Activated T-helper 17 cell treated with anti-CD3 and anti-CD28 coated beads, Interleukin-2, amount 50 U/mL, for 72 hours (primary cell): ENCODE results near the gene RGS17. TPM values are rescaled to one million over a fixed set of nuclear protein-coding genes. Genes with fewer than 3 reads are reported as not detected.
A peak's percentile ranks its signal among the peaks of the same experiment; 100 is the strongest.
"Not testable (repeated sequence)": the region's sequence is repeated elsewhere in the genome, so short reads cannot be mapped to it uniquely, and the experiment has no call there.

Experiments
- ATAC-seq: fragments of 150-1000 bp; cut with Tn5 transposase; replicated peaks from 2 replicates; pipeline ENCODE4 v1.10.0; 2021; ENCODE audit warnings: mild to moderate bottlenecking, moderate library complexity
- H3K27ac Mint-ChIP-seq: one replicate; pipeline ENCODE4 v1.8.0; 2022; ENCODE audit warnings: mixed read lengths
- H3K27me3 Mint-ChIP-seq: one replicate; pipeline ENCODE4 v1.8.0; 2022; ENCODE audit warnings: mixed read lengths
- H3K36me3 Mint-ChIP-seq: one replicate; pipeline ENCODE4 v1.8.0; 2022; ENCODE audit warnings: low read depth, mild to moderate bottlenecking, mixed read lengths
- H3K4me1 Mint-ChIP-seq: one replicate; pipeline ENCODE4 v1.8.0; 2022; ENCODE audit warnings: mixed read lengths
- H3K4me3 Mint-ChIP-seq: one replicate; pipeline ENCODE4 v1.8.0; 2022; ENCODE audit warnings: mild to moderate bottlenecking, mixed read lengths
- H3K9me3 Mint-ChIP-seq: one replicate; pipeline ENCODE4 v1.8.0; 2022; ENCODE audit warnings: mixed read lengths
- total RNA-seq, 2 donors: library from RNA; stranded (reverse); gene quantifications; one replicate each; pipeline ENCODE4 v1.2.3, GENCODE V29; 2022

The RGS17 gene
- total RNA-seq, 2 donors from 2014 or later: 0.26 TPM; not detected in 1

DNA sequence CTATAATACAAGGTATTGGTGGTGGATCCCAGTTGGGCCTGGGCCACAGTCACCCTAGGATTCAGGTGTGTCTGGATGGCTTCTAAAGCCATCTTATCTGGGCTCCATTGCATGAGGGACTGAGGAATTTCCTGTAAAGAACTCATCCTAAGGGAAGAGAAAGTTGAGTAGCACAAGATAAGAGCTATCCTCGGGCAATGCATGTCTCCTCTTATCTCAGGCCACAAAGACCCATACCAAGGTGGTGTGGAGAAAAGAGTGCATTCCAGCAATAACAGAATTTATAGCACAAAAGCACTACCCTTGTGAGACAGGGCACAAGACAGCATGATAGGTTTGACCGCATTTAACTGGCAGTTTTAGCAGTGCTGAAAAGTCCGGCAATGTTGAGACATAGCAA, 114.2 kb downstream of the RGS17 start:
- Mint-ChIP-seq H3K27ac (no peak overlapping the region), H3K36me3 (no peaks in the 10 kb centered on the region), H3K4me3 (no peak overlapping the region), H3K9me3 (no peaks in the 10 kb centered on the region), H3K4me1 (no peaks in the 10 kb centered on the region), H3K27me3 (peaks cover 14% of the 10 kb centered on the region)
- ATAC-seq: no peak

DNA sequence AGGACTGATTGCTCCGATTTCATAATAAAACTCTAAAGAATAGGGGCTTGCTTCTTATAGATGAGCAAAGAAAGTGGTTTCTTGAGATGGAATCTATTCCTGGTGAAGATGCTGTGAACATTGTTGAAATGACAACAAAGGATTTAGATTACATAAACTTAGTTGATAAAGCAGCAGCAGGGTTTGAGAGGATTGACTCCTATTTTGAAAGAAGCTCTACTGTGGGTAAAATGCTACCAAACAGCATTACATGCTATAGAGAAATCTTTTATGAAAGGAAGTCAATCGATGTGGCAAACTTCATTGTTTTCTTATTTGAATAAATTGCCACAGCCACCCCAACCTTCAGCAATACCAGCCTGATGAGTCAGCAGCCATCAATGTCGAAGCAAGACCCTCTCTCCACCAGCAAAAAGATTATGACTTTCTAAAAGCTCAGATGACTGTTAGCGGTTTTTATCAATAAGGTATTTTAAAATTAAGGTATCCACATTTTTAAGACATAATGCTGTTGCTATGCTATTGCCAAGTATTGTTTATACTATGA, 115.9 kb downstream of the RGS17 start:
- Mint-ChIP-seq H3K9me3 (no peaks in the 10 kb centered on the region), H3K36me3 (no peaks in the 10 kb centered on the region)

DNA sequence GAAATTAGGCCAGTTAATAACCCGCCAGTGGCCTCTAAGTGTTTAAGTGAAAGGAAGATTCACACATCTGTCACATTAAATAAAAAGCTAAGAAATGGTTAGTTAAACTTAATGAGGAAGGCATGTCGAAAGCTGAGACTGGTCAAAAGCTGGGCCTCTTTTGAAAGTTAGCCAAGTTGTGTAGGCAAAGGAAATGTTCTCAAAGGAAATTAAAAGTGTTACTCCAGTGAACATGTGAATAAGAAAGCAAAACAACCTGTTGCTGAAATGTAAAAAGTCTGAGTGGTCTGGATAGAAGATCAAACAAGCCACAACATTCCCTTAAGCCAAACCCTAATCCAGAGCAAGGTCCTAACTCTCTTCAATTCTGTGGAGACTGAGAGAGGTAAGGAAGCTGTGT, 117.6 kb downstream of the RGS17 start:
- no peak overlapping the region for H3K4me3 Mint-ChIP-seq
- no peaks in the 10 kb centered on the region for H3K4me1 Mint-ChIP-seq
- peaks cover 10% of the 10 kb centered on the region for H3K27me3 Mint-ChIP-seq
- ATAC-seq: no peak
- H3K36me3 Mint-ChIP-seq: no peaks in the 10 kb centered on the region
- no peaks in the 10 kb centered on the region for H3K9me3 Mint-ChIP-seq
- H3K27ac Mint-ChIP-seq: no peak overlapping the region

More for the DNA sequence above, 115.9 kb downstream of the RGS17 start:
- H3K27me3 Mint-ChIP-seq: peaks cover 14% of the 10 kb centered on the region
- no peak overlapping the region for H3K27ac Mint-ChIP-seq
- no peak for ATAC-seq
- H3K4me1 Mint-ChIP-seq: no peaks in the 10 kb centered on the region
- H3K4me3 Mint-ChIP-seq: no peak overlapping the region

DNA sequence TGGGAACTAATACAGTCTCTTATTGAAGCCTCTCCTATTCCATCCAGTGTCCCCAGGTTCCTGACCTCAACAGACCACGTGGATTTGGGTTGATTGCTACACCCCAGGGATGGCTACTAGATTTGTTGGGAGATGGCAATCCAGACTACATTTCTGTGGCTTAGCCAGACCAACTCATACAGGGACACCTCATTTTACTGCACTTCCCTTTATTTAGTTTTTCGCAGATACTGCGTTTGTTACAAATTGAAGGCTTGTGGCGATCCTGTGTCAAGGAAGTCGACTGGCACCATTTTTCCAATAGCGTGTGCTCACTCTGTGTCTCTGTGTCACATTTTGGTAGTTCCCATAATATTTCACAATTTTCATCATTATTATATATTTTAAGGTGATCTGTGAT, 118.2 kb downstream of the RGS17 start:
- Mint-ChIP-seq H3K4me3 (no peak overlapping the region), H3K4me1 (no peaks in the 10 kb centered on the region), H3K36me3 (no peaks in the 10 kb centered on the region), H3K27ac (no peak overlapping the region), H3K9me3 (no peaks in the 10 kb centered on the region), H3K27me3 (peaks cover 6% of the 10 kb centered on the region)
- no peak for ATAC-seq

DNA sequence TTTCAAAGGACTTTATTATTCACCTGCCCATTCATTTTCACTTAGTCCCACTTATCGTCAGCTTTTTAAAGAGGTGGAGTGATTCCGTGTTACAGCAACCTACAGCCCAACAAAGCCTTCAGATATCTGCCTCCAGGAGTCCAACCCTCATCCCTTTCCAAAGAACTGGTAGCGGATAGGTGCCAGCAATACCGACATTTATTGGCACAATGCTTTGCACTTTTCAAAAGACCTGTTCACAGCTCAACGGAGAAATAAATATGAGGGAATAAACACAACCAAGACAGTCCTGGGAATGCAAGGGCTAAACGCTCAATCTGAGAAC, 127.8 kb downstream of the RGS17 start:
- ATAC-seq: peak; percentile 30
- Mint-ChIP-seq H3K27me3 (no peaks in the 10 kb centered on the region), H3K4me3 (peak overlapping the region; percentile 95), H3K4me1 (peaks cover 17% of the 10 kb centered on the region), H3K36me3 (peaks cover 45% of the 10 kb centered on the region), H3K9me3 (no peaks in the 10 kb centered on the region), H3K27ac (peak overlapping the region; percentile 96)

DNA sequence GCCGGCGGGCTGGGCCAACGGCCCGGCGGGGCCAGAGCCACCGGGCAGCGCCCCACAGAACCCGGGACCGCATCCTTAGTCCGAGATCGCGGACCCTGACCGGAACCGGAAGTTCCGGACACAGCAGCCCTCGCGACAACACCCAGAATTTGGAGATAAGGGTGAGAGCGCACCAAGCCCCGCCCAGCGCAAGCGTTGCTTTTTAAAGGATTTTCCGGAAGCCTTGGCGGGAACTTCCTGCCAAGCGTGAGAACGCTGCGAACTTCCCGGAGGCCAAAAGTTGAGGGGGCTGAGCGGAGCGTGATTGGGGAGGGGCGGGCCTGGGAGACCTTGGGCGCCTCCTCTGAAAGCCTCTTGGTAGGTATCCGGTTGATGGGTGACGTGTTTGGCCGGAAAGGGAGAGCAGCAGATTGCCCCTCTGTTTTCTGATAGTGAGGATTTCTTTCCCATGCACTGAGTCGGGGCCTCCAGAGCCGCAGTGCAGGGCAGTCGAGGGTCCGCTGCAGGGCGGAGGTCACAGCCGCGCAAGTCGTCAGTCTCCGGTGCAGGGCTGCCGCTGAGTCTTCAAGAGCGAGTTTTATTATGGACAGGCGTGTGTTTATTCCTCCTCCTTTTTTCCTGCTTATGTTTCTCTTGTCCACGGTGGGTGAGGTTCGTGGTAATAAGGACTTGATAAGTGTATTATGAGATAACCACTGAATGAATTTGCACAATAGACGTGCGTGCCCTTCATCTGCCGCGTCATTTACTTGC, 128.3 kb downstream of the RGS17 start, which contains the start of gene MTRF1L:
TSS of gene MTRF1L (minus strand) at position 97 of the 753 bp plus-strand sequence. CDS start at position 73, 24 bp downstream.
- H3K36me3 Mint-ChIP-seq: peaks cover 51% of the 10 kb centered on the region
- H3K27me3 Mint-ChIP-seq: no peaks in the 10 kb centered on the region
- no peaks in the 10 kb centered on the region for H3K9me3 Mint-ChIP-seq
- H3K27ac Mint-ChIP-seq: peak within 1 kb of the TSS; percentile 96
- peaks cover 17% of the 10 kb centered on the region for H3K4me1 Mint-ChIP-seq
- peak within 1 kb of the TSS; percentile 95 for H3K4me3 Mint-ChIP-seq
- ATAC-seq: peak; percentile 93

DNA sequence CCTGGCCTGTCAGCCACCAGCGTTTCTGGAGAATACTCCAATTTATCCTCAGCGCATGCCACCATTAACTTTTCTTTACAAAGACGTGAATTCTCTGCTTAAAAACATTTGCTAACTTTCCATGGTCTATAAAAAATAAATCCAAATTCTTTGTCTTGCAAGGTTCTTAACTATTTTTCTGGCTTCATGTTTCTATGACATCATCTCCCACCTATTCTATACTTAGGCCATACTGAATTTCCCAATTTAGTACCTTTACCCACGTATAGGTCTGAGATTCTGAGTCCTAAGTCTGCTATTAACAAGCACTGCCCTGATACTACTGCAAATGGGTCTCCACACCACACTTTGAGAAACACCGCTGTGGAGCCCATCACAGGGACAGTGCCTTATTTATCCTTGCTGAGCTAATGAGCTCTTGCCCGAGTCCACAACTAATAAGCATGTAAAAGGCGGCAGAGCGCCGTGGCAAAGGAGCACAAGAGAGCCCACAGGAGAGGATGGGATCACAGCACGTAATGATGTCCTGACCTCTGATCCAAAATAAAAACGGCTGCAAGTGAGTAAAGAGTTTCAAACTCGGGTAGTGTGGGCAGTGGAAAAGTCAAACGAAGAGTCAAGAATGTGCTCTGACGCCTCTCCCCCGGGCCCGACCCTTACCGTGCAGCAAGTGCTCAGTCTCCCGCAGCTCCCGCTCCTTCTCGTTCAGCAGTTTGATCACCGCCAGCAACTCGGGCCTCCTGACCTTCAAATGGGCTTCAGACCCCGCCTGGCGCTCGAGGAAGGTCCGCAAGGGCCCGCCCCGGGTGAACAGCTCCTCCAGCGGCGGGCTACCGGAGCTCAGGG, 129.1 kb downstream of the RGS17 start:
- peak overlapping the region; percentile 96 for H3K27ac Mint-ChIP-seq
- no peaks in the 10 kb centered on the region for H3K27me3 Mint-ChIP-seq
- peak overlapping the region; percentile 95 for H3K4me3 Mint-ChIP-seq
- ATAC-seq: peak; percentile 36
- no peaks in the 10 kb centered on the region for H3K9me3 Mint-ChIP-seq
- H3K36me3 Mint-ChIP-seq: peaks cover 59% of the 10 kb centered on the region
- peaks cover 19% of the 10 kb centered on the region for H3K4me1 Mint-ChIP-seq

DNA sequence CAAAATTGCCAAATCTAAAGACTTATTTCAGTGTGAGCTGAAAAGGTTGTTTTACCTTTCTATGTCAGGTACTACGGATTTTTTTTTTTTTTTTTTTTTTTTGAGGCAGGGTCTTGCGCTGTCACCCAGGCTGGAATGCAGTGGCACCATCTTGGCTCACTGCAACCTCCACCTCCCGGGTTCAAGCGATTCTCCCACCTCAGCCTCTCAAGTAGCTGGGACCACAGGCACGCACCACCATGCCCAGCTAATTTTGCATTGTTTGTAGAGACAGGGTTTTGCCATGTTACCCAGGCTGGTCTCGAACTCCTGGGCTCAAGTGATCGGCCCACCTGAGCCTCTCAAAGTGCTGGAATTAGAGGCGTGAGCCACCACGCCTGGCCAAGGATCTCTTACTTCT, 130.3 kb downstream of the RGS17 start:
- Mint-ChIP-seq H3K4me3 (peak overlapping the region; percentile 95), H3K36me3 (peaks cover 71% of the 10 kb centered on the region), H3K4me1 (peaks cover 26% of the 10 kb centered on the region)
- not testable (repeated sequence) for ATAC-seq, H3K27ac Mint-ChIP-seq, H3K9me3 Mint-ChIP-seq, H3K27me3 Mint-ChIP-seq

DNA sequence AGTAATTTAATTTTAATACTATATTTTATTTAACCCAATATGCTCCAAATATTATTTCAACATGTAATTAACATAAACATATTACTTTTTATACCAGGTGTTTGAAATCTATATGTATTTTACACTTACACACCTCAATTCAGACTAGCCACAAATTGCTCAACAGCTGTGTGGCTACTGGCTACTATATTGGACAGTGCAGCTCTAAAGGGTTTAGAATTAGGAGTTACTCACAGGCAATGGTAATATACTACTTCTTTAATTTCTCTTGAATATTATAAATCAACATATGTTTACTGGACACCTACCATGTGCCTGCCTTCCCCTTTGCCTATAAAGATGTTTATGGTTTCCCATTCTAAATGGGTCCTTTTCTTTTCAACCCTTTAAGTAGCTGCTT, 130.8 kb downstream of the RGS17 start:
- ATAC-seq: no peak
- H3K36me3 Mint-ChIP-seq: peaks cover 76% of the 10 kb centered on the region
- H3K4me1 Mint-ChIP-seq: peaks cover 26% of the 10 kb centered on the region

DNA sequence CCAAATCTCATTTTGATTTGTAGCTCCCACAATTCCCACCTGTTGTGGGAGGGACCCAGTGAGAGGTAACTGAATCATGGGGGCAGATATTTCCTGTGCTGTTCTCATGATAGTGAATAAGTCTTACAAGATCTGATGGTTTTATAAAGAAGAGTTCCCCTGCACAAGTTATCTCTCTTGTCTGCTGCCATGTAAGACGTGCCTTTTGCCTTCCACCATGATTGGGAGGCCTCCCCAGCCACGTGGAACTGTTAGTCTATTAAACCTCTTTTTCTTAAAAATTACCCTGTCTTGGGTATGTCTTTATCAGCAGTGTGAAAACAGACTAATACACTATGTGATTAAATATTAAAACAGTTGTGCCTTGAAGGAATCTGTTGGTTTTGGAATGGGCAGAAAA, 131.5 kb downstream of the RGS17 start:
- Mint-ChIP-seq H3K4me1 (peaks cover 26% of the 10 kb centered on the region), H3K4me3 (peak overlapping the region; percentile 95), H3K27ac (peak overlapping the region; percentile 13), H3K36me3 (peaks cover 83% of the 10 kb centered on the region)
- not testable (repeated sequence) for ATAC-seq, H3K9me3 Mint-ChIP-seq, H3K27me3 Mint-ChIP-seq

More for the DNA sequence above, 130.8 kb downstream of the RGS17 start:
- no peaks in the 10 kb centered on the region for H3K9me3 Mint-ChIP-seq
- no peaks in the 10 kb centered on the region for H3K27me3 Mint-ChIP-seq
- no peak overlapping the region for H3K27ac Mint-ChIP-seq
- H3K4me3 Mint-ChIP-seq: peak overlapping the region; percentile 95

DNA sequence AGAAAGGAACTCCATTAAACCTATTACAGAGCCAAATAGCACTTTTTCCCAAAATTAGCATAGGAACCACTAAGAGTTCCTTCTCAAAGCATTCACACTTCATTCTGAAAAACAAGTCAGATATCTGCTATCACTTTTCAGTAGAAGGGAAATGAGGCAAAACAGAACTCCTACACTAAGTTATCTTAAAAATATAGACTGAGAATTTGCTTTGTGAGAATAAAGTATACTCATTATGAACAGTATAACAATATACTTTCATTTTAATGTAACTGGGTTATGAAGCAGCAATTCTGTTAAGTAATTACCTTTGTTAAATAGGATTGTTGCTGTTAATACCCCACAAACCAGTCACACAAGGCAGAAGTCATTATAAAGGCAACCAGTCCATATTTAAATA, 137.2 kb downstream of the RGS17 start:
- Mint-ChIP-seq H3K9me3 (no peaks in the 10 kb centered on the region), H3K4me1 (peaks cover 16% of the 10 kb centered on the region)

DNA sequence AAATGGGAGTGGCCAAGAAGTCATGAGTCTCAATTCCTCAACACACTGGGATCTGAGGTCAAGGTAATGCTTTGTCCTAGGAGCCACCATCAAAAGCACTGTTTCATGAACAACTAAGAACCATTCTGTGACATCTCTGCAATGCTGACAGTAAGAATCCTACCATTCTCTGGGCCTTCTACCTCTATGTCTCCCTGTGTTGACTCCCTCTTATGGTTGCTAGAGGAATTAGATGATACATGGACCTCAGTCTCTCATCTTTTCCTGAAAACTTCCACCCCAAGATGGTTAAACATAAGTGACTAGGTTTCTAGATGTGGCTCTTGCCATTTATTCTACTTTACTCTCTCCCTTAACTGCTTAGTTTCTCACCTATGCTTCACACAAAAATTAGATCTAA, 137.7 kb downstream of the RGS17 start:
- Mint-ChIP-seq H3K27me3 (no peaks in the 10 kb centered on the region), H3K27ac (peak overlapping the region; percentile 55), H3K4me3 (peak overlapping the region; percentile 34), H3K4me1 (peaks cover 16% of the 10 kb centered on the region), H3K9me3 (no peaks in the 10 kb centered on the region), H3K36me3 (peaks cover 88% of the 10 kb centered on the region)
- peak; percentile 35 for ATAC-seq

More for the DNA sequence above, 137.2 kb downstream of the RGS17 start:
- ATAC-seq: peak; percentile 67
- H3K27me3 Mint-ChIP-seq: no peaks in the 10 kb centered on the region
- H3K27ac Mint-ChIP-seq: peak overlapping the region; percentile 55
- H3K4me3 Mint-ChIP-seq: peak overlapping the region; percentile 34
- peaks cover 92% of the 10 kb centered on the region for H3K36me3 Mint-ChIP-seq

DNA sequence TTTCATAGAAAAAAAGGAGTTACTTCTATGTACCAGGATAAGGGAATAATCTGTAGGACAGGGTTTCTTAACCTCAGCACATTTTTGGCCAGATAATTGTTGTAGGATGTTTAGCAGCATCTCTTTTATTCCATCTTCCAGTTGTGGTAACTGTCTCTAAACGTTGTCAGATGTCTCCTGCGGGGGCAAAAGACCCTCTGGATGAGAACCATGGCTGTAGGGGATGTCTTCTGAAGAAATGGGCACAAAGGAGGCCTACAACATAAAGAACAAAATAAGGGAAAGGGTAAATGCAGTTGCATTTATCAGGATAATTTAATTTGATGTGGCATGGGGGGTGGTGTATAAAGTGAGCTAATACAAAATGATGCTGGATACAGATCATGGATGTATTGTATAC, 144.1 kb downstream of the RGS17 start:
- peaks cover 70% of the 10 kb centered on the region for H3K36me3 Mint-ChIP-seq
- H3K27ac Mint-ChIP-seq: peak overlapping the region; percentile 47
- no peak for ATAC-seq
- H3K4me1 Mint-ChIP-seq: peaks cover 13% of the 10 kb centered on the region
- no peaks in the 10 kb centered on the region for H3K27me3 Mint-ChIP-seq
- no peaks in the 10 kb centered on the region for H3K9me3 Mint-ChIP-seq
- H3K4me3 Mint-ChIP-seq: no peak overlapping the region

DNA sequence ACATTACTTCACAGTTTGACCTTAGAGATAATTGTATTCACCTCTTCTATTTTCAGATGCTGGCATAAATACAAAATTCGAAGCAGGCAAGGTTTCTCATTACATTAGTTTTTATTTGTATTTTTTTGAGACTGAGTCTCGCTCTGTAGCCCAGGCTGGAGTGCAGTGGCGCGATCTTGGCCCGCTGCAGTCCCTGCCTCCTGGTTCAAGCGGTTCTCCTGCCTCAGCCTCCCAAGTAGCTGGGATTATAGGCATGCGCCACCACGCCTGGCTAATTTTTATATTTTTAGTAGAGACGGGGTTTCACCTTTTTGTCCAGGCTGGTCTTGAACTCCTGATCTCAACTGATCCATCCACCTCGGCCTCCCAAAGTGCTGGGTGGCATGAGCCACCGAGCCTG, 145.8 kb downstream of the RGS17 start:
- peaks cover 70% of the 10 kb centered on the region for H3K36me3 Mint-ChIP-seq
- not testable (repeated sequence) for H3K9me3 Mint-ChIP-seq, H3K27ac Mint-ChIP-seq, ATAC-seq, H3K27me3 Mint-ChIP-seq
- peak overlapping the region; percentile 88 for H3K4me3 Mint-ChIP-seq
- H3K4me1 Mint-ChIP-seq: peaks cover 20% of the 10 kb centered on the region

DNA sequence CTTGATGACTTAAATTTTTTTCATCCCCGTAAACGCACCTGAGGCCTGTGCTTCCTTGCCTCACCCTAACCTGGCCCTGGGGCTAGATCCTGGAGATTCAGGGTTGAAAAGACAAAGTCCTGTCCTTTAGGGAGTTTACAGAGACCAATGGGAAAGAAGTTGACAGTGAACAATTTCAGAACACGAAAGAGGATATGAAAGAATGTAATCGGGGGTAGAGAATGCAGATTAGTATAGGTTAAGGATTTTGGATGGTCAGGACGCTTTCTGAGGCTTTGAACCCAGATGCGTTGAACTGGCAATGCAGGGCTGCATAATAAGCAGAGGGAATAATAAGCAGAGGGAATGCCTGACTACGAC, 146.6 kb downstream of the RGS17 start:
- peaks cover 70% of the 10 kb centered on the region for H3K36me3 Mint-ChIP-seq
- peak overlapping the region; percentile 94 for H3K27ac Mint-ChIP-seq

More for the DNA sequence above, 146.6 kb downstream of the RGS17 start:
- ATAC-seq: no peak
- Mint-ChIP-seq H3K9me3 (no peaks in the 10 kb centered on the region), H3K4me3 (peak overlapping the region; percentile 88), H3K27me3 (no peaks in the 10 kb centered on the region), H3K4me1 (peaks cover 25% of the 10 kb centered on the region)
